ENCODE measurements around the gene NXN.

The NXN gene

GRCh38 chr17:979539-980405 is at the start of gene NXN:
Gene NXN (minus strand): TSS chr17:979776.
- no peak for TF ChIP-seq ZFX (IDR thresholded peaks at IDR 0.05; ENCODE audit: borderline replicate concordance)
- TF ChIP-seq, protein P1, sequence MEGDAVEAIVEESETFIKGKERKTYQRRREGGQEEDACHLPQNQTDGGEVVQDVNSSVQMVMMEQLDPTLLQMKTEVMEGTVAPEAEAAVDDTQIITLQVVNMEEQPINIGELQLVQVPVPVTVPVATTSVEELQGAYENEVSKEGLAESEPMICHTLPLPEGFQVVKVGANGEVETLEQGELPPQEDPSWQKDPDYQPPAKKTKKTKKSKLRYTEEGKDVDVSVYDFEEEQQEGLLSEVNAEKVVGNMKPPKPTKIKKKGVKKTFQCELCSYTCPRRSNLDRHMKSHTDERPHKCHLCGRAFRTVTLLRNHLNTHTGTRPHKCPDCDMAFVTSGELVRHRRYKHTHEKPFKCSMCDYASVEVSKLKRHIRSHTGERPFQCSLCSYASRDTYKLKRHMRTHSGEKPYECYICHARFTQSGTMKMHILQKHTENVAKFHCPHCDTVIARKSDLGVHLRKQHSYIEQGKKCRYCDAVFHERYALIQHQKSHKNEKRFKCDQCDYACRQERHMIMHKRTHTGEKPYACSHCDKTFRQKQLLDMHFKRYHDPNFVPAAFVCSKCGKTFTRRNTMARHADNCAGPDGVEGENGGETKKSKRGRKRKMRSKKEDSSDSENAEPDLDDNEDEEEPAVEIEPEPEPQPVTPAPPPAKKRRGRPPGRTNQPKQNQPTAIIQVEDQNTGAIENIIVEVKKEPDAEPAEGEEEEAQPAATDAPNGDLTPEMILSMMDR (IDR thresholded peaks at IDR 0.05): peak; percentile 48
- H3K27ac ChIP-seq: no peak within 1 kb of the TSS

GRCh38 chr17:1027044-1027443 is 47.5 kb upstream of the NXN start:
- TF ChIP-seq, protein P1 (IDR thresholded peaks at IDR 0.05): no peak
- TF ChIP-seq ZFX (IDR thresholded peaks at IDR 0.05; ENCODE audit: borderline replicate concordance): no peak

GRCh38 chr17:1026599-1026975 is 47.0 kb upstream of the NXN start:
- no peak for TF ChIP-seq ZFX (IDR thresholded peaks at IDR 0.05; ENCODE audit: borderline replicate concordance)
- TF ChIP-seq, protein P1 (IDR thresholded peaks at IDR 0.05): no peak
- H3K27ac ChIP-seq: no peak overlapping the region

More at GRCh38 chr17:1027044-1027443, 47.5 kb upstream of the NXN start:
- no peak overlapping the region for H3K27ac ChIP-seq

DNA sequence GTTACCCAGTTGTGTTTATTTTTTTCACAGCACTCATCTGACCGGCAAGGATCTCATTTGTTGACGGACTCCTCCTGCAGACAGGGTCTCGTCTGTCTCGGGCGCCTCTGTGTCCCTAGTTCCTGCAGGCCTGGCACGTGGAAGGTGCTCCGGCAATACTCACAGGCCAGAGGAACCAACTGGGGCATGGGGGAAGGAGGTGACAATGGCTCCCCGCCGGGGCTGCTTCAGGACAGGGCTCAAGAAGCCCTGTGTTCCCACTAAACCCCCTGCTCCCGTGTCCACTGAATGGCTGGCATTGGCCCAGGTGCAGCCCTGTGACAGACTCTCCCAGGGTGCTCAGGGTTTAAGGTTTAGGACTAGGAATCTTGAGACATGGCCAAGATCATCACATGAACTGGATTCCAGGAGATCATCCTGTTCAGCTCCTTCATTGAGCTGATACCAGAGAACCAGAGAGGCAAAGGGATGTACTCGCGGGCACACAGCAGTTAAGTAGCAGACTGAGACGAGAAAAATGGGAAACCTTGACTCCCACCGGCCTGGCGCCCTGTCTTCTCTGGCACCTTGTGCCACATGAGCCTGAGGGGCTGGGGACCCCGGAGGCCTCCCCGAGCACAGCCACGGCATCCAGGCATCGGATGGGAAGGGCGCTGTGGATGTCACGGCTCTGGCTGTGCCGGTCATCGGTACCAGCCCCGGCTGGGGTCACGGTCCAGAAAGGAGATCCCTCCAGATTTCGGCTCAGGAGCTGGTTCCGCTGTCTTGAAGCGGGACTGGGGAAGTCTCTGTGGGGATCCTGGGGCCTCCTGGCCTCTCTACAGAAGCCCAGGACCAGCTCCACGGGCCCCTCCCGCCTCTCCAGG is 46.4 kb upstream of the NXN start:
- TF ChIP-seq, protein P1 (IDR thresholded peaks at IDR 0.05): no peak
- no peak for TF ChIP-seq ZFX (IDR thresholded peaks at IDR 0.05; ENCODE audit: borderline replicate concordance)

GRCh38 chr17:1024076-1024475 is 44.5 kb upstream of the NXN start:
- no peak overlapping the region for H3K27ac ChIP-seq
- no peak for TF ChIP-seq ZFX (IDR thresholded peaks at IDR 0.05; ENCODE audit: borderline replicate concordance)
- TF ChIP-seq, protein P1 (IDR thresholded peaks at IDR 0.05): no peak

More for the DNA sequence above, 46.4 kb upstream of the NXN start:
- no peak overlapping the region for H3K27ac ChIP-seq

GRCh38 chr17:1022278-1023024 is 42.9 kb upstream of the NXN start:
- no peak overlapping the region for H3K27ac ChIP-seq
- TF ChIP-seq, protein P1 (IDR thresholded peaks at IDR 0.05): no peak
- no peak for TF ChIP-seq ZFX (IDR thresholded peaks at IDR 0.05; ENCODE audit: borderline replicate concordance)
